DMS114 treated with DMSO at 0.1 percent for 48 hours (cell line): Measurements from ENCODE around the gene TXNRD1.
A peak's percentile ranks its signal among the peaks of the same experiment; 100 is the strongest.
"Not testable (repeated sequence)": the region's sequence is repeated elsewhere in the genome, so short reads cannot be mapped to it uniquely, and the experiment has no call there.

Experiments used
- DNase-seq: peaks from one replicate; lab custom pipeline; 2025; ENCODE audit not compliant: unreplicated experiment; lab: John Stamatoyannopoulos, UW

The TXNRD1 gene

DNA sequence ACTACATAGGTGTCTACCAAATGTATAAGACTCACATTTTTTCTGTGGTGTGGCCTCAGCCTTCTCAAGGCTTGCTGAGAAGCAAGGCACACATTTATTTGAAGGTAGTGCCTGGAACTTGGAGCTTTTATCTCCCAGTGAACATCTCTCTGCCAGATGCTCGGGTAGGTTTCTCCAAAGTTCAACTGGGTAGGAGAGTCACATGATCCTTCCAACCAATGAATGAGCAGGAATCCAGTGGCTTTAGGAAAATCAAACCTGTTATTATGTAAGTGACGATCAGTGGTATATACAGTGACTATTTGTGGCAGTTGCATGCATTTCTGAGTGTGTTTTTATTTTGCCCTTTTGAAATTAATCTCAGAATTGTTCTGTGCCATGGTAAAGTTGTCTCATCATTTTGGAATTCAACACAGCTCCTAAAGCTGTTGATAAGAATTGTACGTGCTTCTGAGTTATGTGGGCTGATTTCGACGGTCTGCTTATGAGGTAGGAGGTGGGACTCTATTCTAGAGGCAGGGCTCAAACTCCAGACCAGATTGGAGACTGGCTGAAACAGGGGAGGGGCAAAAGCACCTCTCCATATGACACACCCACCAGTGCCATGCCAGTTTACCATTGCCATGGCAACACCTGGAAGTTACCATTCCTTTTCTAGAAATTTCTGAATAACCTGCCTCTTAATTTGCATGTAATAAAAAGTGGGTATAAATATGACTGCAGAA, 145.6 kb downstream of the TXNRD1 start:
- no peak for DNase-seq

DNA sequence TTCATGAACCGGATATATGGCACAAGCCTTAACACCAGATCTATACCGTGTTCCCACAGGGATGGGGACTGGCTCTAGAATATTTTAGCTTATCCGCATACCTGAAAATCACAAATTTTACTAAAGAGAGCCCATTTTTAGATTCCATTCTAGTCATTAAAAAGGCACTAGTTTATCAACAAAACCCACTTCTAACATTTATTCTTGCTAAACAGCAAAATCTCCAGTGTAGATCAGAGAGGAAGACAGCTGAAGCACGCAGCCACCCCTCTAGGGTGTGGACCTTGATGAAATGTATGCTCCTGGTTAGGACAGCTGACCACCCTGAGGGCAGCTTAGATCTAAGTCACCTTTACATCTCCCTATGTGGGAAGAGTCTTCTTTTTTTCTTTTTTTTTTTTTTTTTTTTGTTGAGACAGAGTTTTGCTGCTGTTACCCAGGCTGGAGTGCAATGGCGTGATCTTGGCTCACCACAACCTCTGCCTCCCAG, 150.4 kb downstream of the TXNRD1 start:
- no peak for DNase-seq

GRCh38 chr12:104369708-104370107, 154.1 kb downstream of the TXNRD1 start:
- DNase-seq, result no peak

DNA sequence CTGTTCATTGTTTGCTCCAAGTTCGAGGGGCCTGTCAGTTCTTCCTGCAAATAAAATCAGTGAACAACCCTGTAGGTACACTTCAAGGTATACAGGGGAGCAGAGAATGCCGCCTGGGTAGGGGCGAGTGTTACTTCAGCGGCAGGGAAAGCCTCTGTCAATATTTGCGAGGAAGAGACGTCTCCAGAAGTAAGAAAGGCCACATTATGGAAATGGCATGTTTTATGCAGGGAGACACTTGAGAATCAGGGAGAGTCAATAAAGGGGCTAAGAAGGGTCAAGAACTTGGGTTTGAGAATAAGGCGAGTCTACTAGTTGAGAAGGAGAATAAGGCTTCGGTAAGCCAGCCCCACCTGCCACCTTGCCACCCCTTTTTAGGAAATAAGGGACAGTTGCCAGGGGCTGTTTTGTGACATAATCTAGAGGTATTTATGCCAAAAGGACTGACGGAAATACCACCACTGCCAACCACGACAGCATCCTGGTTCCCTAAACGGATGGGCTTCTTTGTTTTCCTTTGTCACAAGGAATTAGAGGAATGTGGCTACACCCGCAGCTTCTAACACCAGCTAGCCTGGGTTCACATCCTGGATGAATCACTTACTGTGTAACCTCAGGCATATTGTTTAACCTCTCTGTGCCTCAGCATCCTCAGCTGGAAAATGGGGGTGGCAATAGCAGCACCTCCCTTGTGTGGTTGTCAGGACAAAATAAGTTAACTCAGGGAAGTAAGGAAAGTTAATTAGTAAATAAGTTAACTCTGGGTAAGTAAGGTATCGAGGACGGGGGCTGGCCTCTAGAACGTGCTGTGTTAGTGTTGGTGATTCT, 155.7 kb downstream of the TXNRD1 start:
- DNase-seq, result no peak

GRCh38 chr12:104372061-104372720, 156.6 kb downstream of the TXNRD1 start:
- DNase-seq, result no peak

GRCh38 chr12:104372721-104373335, 157.2 kb downstream of the TXNRD1 start:
- no peak for DNase-seq

DNA sequence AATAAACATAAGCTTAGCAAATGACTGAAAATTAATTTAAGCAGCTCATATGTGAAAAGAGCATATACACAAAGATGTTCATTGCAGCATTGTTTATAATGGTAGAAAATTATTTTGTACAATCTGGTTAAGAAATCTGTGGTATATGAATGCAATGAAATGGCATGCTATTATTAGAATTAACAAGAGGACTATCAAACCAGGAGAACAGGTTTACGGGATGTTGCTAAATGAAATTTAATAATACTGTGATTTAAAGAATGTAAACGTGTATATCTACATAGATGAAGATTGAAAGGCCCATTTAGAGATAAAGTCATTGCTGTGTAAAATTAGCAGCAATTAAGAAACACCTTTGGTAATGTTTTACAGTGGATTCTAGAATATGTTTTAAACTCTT, 158.5 kb downstream of the TXNRD1 start:
- DNase-seq, result no peak

- no peak for DNase-seq
Observed at GRCh38 chr12:104374806-104375205, 159.2 kb downstream of the TXNRD1 start.

GRCh38 chr12:104375775-104376174, 160.2 kb downstream of the TXNRD1 start:
- DNase-seq, result no peak

- DNase-seq, result no peak
Observed at GRCh38 chr12:104376650-104377513, 161.3 kb downstream of the TXNRD1 start.

DNA sequence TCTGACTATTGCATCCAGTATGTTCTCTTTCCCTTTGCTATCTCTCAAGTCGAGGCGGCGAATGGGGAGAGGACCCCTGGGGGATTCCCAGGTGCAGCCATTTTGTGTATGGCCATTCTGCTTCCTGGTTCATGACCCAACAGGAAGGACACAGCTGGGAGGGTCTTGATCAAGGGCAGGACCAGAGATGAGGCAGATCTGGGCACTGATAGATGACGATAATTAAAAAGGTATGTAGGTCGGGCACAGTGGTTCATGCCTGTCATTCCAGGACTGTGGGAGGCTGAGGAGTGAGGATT, 161.9 kb downstream of the TXNRD1 start:
- no peak for DNase-seq

DNA sequence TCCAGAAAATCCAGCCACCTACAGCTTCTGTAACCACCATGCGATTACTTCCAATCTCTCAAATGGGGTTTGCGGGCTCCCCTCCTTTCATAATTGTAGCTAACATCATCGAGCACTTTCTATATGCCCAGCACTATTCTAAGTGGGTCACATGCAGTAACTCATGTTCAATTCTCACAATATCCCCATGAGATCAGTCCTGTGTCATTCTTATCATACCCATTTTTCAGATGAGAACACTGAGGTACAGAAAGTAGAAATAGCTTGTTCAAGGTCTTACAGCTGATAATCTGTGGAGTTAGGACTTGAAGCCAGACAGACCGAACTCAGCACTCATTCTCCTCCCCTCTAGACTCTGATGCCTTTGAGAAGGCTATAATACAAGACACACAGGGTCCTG, 162.8 kb downstream of the TXNRD1 start:
- DNase-seq, result no peak

DNA sequence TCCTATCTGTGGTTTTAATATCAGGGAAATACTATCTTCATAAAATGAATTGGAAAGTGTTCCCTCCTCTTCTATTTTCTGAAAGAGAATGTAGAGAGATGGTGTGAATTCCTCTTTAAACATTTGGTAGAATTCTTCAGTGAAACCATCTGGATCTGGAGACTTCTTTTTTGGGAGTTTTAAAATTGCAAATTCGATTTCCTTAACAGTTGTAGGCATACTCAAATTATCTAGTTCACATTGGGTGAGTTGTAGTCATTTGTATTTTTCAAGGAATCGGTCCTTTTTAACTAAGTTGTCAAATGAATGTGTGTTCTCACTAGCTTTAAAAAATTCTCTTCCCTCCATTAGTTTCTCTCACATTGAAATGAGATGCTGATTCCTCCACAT, 165.8 kb downstream of the TXNRD1 start:
- no peak for DNase-seq

GRCh38 chr12:104381731-104382480, 166.3 kb downstream of the TXNRD1 start:
- peak; percentile 74 for DNase-seq

DNA sequence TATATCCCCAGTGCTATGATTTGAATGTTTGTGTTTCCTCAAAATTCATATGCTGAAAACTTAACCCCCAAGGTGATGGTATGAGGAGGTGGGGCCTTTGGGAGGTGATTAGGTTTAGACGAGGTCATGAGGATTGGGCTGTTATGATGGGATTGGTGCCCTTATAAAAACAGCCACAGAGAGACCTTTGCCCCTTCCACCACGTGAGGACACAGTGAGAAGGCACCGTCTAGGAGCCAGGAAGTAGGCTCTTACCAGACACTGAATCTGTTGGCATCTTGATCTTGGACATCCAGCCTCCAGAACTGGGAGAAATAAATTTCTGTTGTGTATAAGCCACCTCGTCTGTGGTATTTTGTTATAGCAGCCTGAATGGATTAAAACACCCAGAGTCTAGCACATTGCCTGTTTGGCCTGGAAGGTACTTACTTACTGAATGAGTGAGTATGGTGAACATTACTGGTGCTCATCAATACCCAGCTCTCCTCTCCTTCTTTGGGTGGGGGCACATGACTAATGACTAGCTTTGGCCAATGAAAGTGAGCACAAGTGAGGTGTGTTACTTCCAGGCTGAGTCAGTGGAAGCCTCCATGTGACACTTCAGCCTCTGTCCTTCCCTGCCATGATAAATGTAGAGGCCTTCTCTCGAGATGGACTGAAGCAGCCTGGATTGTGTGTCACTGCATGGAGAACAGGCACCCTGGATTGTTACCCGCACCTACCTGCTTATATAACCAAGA, 168.7 kb downstream of the TXNRD1 start:
- DNase-seq, result no peak

GRCh38 chr12:104385510-104385909, 169.9 kb downstream of the TXNRD1 start:
- DNase-seq, result no peak

GRCh38 chr12:104386461-104386860, 170.9 kb downstream of the TXNRD1 start:
- DNase-seq, result no peak

- DNase-seq, result no peak
Observed at GRCh38 chr12:104387190-104387589, 171.6 kb downstream of the TXNRD1 start.

DNA sequence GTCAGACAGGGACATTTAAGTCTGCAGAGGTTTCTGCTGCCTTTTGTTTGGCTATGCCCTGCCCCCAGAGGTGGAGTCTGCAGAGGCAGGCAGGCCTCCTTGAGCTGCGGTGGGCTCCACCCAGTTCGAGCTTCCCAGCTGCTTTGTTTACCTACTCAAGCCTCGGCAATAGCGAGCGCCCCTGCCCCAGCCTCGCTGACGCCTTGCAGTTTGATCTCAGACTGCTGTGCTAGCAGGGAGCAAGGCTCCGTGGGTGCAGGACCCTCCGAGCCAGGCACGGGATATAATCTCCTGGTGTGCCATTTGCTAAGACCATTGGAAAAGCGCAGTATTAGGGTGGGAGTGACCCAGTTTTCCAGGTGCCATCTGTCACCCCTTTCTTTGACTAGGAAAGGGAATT, 178.5 kb downstream of the TXNRD1 start:
- DNase-seq, result not testable (repeated sequence)
